Lung (tissue), 12 donors: ENCODE data around the gene HOXB5. TPM values are rescaled to one million over a fixed set of nuclear protein-coding genes. Genes with fewer than 3 reads are reported as not detected.

ENCODE experiments used
- ATAC-seq: fragments of 200-7000 bp; cut with Tn5 transposase; one replicate; pipeline ENCODE4 v1.9.1; 2020; ENCODE audit warnings: moderate number of reproducible peaks; ENCODE audit not compliant: insufficient read depth, low FRiP score
- DNase-seq, 3 donors: peaks; one replicate each; pipeline ENCODE4 v3.0.0-alpha.2; 2013 to 2017
- H3K27ac ChIP-seq, 2 donors: one replicate each; pipeline ENCODE4 v1.5.1; 2013; ENCODE audit warnings: mild to moderate bottlenecking in 2 of 2, moderate library complexity in 2 of 2, control low read depth in 1 of 2, inconsistent platforms in 1 of 2, low read depth in 1 of 2, low read length in 1 of 2
- H3K27me3 ChIP-seq, 3 donors: one replicate each; pipeline ENCODE4 v1.5.1; 2013; ENCODE audit warnings: low read length in 2 of 3; ENCODE audit not compliant: control insufficient read depth in 3 of 3, insufficient read depth in 3 of 3
- H3K36me3 ChIP-seq, 4 donors: one replicate each; pipeline ENCODE4 v1.5.1; 2013; ENCODE audit warnings: low read length in 4 of 4, mild to moderate bottlenecking in 1 of 4, moderate library complexity in 1 of 4; ENCODE audit not compliant: control insufficient read depth in 4 of 4, insufficient read depth in 4 of 4
- H3K4me1 ChIP-seq, 5 donors: one replicate each; pipeline ENCODE4 v1.5.1; 2013; ENCODE audit warnings: low read length in 5 of 5, mild to moderate bottlenecking in 2 of 5, moderate library complexity in 1 of 5; ENCODE audit not compliant: control insufficient read depth in 5 of 5, insufficient read depth in 5 of 5
- H3K4me3 ChIP-seq: one replicate; pipeline ENCODE4 v1.5.1; 2013; ENCODE audit warnings: mild to moderate bottlenecking, control low read depth, moderate library complexity
- H3K9ac ChIP-seq, 2 donors: one replicate each; pipeline ENCODE4 v1.5.1; 2013; ENCODE audit warnings: low read length in 2 of 2, control low read depth in 1 of 2; ENCODE audit not compliant: insufficient read depth in 1 of 2
- H3K9me3 ChIP-seq, 4 donors: one replicate each; pipeline ENCODE4 v1.5.1; 2013; ENCODE audit warnings: low read length in 3 of 4, mild to moderate bottlenecking in 1 of 4, moderate library complexity in 1 of 4; ENCODE audit not compliant: control insufficient read depth in 4 of 4, insufficient read depth in 3 of 4
- CTCF ChIP-seq: IDR thresholded peaks from 2 replicates; pipeline ENCODE4 v1.5.1; 2012; ENCODE audit warnings: mild to moderate bottlenecking; ENCODE audit errors: control extremely low read depth, extremely low read depth
- WGBS, 2 donors: extraction: QIAGEN DNeasy Blood & Tissue Kit; methylation state at CpG; one replicate each; pipeline ENCODE4 v1.1.7; 2013; 5-methylcytosine and 5-hydroxymethylcytosine counted together
- polyA plus RNA-seq, 2 donors: library from polyadenylated mRNA; stranded (reverse); fragments of 200-250 nt; gene quantifications; one replicate each; pipeline ENCODE4 v1.2.1, GENCODE V29; 2013
- total RNA-seq, 2 donors: library from RNA; depleted of rRNA in 1 of 2; stranded (reverse); fragments of >200 nt in 1 of 2; gene quantifications; one replicate each; pipeline ENCODE4 v1.2.1, GENCODE V29; 2014 to 2021
- donor health status: control.
- donor health status: control.
- donor health status: Bipolar disorder and iron deficiency.
- donor health status: healthy.
- donor health status: DM: yes; HTN: yes; CAD: no.

HOXB5 gene
- total and polyA plus RNA-seq, 4 donors, result 1.8 to 2.9 (median 2.2) TPM

- DNase-seq, result peak; percentile 60 to 73 (median 66)
- peak; percentile 4 for ATAC-seq
- Histone ChIP-seq H3K36me3 (no peaks in the 10 kb centered on the region), H3K4me3 (no peak overlapping the region), H3K27ac (no peak overlapping the region), H3K9me3 (peaks cover 0 to 7% (median 0%) of the 10 kb centered on the region in 4 donors), H3K27me3 (peaks cover 23 to 91% (median 85%) of the 10 kb centered on the region in 3 donors), H3K9ac (no peak overlapping the region), H3K4me1 (peaks cover 0 to 14% (median 12%) of the 10 kb centered on the region in 5 donors)
- 2 to 3% methylated on average over 58 to 66 of the region's 66 CpGs for WGBS, 2 donors
- no peak for TF ChIP-seq CTCF
Observed at GRCh38 chr17:48624544-48625494, 31.2 kb upstream of the HOXB5 start.

GRCh38 chr17:48624118-48624517, 30.5 kb upstream of the HOXB5 start:
- H3K9me3 ChIP-seq, result peaks cover 0 to 8% (median 0%) of the 10 kb centered on the region in 4 donors
- peaks cover 19 to 91% (median 82%) of the 10 kb centered on the region in 3 donors for H3K27me3 ChIP-seq
- H3K9ac ChIP-seq, result no peak overlapping the region
- no peak overlapping the region for H3K4me3 ChIP-seq
- peaks cover 0 to 21% (median 12%) of the 10 kb centered on the region in 5 donors for H3K4me1 ChIP-seq
- no peak overlapping the region for H3K27ac ChIP-seq
- ATAC-seq, result no peak
- no peak for DNase-seq
- WGBS, 2 donors, result 35 to 55% methylated on average over 5 of the region's 5 CpGs
- no peak for TF ChIP-seq CTCF
- no peaks in the 10 kb centered on the region for H3K36me3 ChIP-seq

- peaks cover 0 to 8% (median 0%) of the 10 kb centered on the region in 4 donors for H3K9me3 ChIP-seq
- no peak overlapping the region for H3K4me3 ChIP-seq
- H3K27ac ChIP-seq, result no peak overlapping the region
- WGBS, 2 donors, result 27 to 67% methylated on average over 4 of the region's 4 CpGs
- ATAC-seq (no peak), DNase-seq (no peak)
- no peak for TF ChIP-seq CTCF
- peaks cover 0 to 26% (median 12%) of the 10 kb centered on the region in 5 donors for H3K4me1 ChIP-seq
- no peaks in the 10 kb centered on the region for H3K36me3 ChIP-seq
- H3K9ac ChIP-seq, result no peak overlapping the region
- H3K27me3 ChIP-seq, result peaks cover 17 to 91% (median 82%) of the 10 kb centered on the region in 3 donors
Observed at GRCh38 chr17:48623583-48623982, 30.0 kb upstream of the HOXB5 start.
